GM12892 (cell line): ENCODE measurements around the gene CMTM4.

Source experiments
- POLR2A ChIP-seq: IDR thresholded peaks from 2 replicates; pipeline ENCODE4 v1.6.1; 2011; ENCODE audit warnings: low read depth, low read length, control low read depth
- POLR2AphosphoS5 ChIP-seq: IDR thresholded peaks from 2 replicates; pipeline ENCODE4 v1.6.1; 2011; ENCODE audit warnings: low read depth, low read length, control low read depth

DNA sequence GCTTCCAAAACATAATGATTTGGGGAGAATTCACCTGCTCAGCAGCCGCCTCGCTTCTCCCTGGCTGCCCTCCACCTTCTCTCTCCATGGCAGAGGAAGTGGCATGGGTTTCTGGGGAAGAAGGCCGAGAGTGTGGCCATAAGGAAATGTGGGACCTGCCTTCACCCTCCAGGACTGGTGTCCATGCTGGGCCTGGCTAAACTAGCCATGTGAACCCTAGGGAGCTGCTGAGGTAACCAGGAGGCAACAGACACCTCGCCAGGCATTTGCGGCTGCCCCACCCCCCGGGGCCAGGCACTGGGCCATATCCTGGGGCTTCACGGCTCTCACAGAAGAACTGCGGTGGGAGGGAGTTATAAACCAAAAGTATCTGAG lies 9.9 kb upstream of the CMTM4 start:
- TF ChIP-seq POLR2A, result no peak
- no peak for TF ChIP-seq POLR2AphosphoS5
